ENCODE data around the gene CHRM2. TPM values are rescaled to one million over a fixed set of nuclear protein-coding genes. Genes with fewer than 3 reads are reported as not detected.

The CHRM2 gene
- total and polyA plus RNA-seq, 8 donors = 0.19 to 50.9 (median 4.9) TPM; not detected in 1

DNA sequence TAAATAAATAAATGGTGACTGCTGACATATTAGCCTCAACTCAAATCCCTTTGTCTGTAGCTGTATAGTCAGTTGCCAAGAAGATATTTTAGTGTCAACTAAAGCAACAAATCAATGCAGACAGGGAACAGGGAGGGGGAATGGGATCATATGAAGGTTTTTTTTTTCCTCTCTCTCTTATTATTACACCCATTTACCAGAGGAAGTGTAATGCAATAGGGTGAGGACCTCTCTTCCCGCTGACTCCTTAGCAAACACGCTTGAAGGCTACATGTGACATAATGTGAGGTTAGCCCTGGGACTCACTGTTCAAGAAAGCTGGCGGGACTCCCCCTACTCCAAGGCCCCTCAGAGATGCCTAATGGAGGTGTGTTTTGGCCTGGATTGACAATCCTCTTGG lies 88.2 kb downstream of the CHRM2 start:
- WGBS, 5 donors = 70 to 89% (median 79%) methylated on average over 3 of the region's 3 CpGs
- no peaks in the 10 kb centered on the region for H3K36me3 ChIP-seq
- peak overlapping the region in 1 of 5 donors; percentile 27 for H3K27ac ChIP-seq
- H3K27me3 ChIP-seq = no peaks in the 10 kb centered on the region
- no peak for DNase-seq
- H3K9me3 ChIP-seq = no peaks in the 10 kb centered on the region
- intact Hi-C loops (cut with DNase I; ENCODE audit: low total_unique reads) = no loop called here
- no peak overlapping the region for H3K4me3 ChIP-seq
- no peak for TF ChIP-seq POLR2AphosphoS5 (IDR thresholded peaks at IDR 0.05)
- no peak for TF ChIP-seq EP300 (IDR thresholded peaks at IDR 0.05)
- no peak for TF ChIP-seq POLR2A (IDR thresholded peaks at IDR 0.05)
- TF ChIP-seq, protein P1, sequence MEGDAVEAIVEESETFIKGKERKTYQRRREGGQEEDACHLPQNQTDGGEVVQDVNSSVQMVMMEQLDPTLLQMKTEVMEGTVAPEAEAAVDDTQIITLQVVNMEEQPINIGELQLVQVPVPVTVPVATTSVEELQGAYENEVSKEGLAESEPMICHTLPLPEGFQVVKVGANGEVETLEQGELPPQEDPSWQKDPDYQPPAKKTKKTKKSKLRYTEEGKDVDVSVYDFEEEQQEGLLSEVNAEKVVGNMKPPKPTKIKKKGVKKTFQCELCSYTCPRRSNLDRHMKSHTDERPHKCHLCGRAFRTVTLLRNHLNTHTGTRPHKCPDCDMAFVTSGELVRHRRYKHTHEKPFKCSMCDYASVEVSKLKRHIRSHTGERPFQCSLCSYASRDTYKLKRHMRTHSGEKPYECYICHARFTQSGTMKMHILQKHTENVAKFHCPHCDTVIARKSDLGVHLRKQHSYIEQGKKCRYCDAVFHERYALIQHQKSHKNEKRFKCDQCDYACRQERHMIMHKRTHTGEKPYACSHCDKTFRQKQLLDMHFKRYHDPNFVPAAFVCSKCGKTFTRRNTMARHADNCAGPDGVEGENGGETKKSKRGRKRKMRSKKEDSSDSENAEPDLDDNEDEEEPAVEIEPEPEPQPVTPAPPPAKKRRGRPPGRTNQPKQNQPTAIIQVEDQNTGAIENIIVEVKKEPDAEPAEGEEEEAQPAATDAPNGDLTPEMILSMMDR (IDR thresholded peaks at IDR 0.05) = no peak
- H3K4me1 ChIP-seq = peaks cover 0 to 25% (median 9%) of the 10 kb centered on the region in 4 donors

DNA sequence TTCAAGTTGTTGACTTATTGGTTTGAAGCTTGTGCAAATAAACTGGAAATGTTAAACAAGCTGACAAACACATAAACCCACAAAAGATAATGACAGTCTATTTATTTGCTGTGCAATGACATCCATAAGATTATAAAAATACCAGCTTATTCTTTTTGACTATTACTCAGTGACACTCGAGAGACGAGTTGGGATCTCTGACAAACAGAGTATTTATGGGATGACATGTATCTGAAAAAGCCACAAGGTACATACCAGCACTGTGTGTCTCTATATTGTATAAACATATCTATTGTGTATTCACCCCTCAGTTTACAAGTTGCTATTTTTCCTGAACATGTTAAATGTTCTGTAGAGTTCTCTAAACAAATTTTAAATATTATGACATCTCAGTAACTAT lies 88.9 kb downstream of the CHRM2 start:
- intact Hi-C loops (cut with DNase I; ENCODE audit: low total_unique reads) = no loop called here
- no peaks in the 10 kb centered on the region for H3K27me3 ChIP-seq
- no peaks in the 10 kb centered on the region for H3K9me3 ChIP-seq
- H3K4me3 ChIP-seq = no peak overlapping the region
- no peak overlapping the region for H3K27ac ChIP-seq
- no peak for TF ChIP-seq POLR2AphosphoS5 (IDR thresholded peaks at IDR 0.05)
- TF ChIP-seq, protein P1 (IDR thresholded peaks at IDR 0.05) = no peak
- no peak for TF ChIP-seq POLR2A (IDR thresholded peaks at IDR 0.05)
- no peak for TF ChIP-seq EP300 (IDR thresholded peaks at IDR 0.05)
- WGBS, 5 donors = 68 to 74% (median 72%) methylated on average over 2 of the region's 2 CpGs
- peaks cover 0 to 25% (median 9%) of the 10 kb centered on the region in 4 donors for H3K4me1 ChIP-seq
- no peaks in the 10 kb centered on the region for H3K36me3 ChIP-seq
- no peak for DNase-seq

DNA sequence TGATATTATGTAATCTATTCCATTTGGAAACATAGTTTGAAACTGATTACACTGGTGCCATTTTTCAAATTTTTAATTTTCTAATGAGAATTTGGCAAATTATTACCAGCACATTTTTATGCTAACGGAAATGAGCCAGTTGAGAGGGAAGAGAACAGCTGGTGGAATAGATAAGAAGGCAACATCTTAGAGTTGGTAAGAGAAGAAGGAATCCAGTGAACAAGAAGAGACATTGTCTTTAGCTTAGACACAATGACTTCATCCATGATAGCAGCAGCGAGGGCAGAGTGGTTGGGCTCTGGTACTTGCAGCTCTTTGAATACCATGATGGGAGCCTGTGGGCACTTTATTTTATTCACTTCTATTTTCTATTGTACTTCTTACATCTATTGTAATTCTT lies 89.6 kb downstream of the CHRM2 start:
- Histone ChIP-seq H3K9me3 (no peaks in the 10 kb centered on the region), H3K27me3 (no peaks in the 10 kb centered on the region), H3K4me3 (no peak overlapping the region), H3K4me1 (peaks cover 0 to 25% (median 9%) of the 10 kb centered on the region in 4 donors), H3K27ac (no peak overlapping the region), H3K36me3 (no peaks in the 10 kb centered on the region)
- 46 to 66% (median 54%) methylated on average over 2 of the region's 2 CpGs for WGBS, 5 donors
- DNase-seq = no peak
- TF ChIP-seq, protein P1 (IDR thresholded peaks at IDR 0.05) = no peak
- TF ChIP-seq POLR2A (IDR thresholded peaks at IDR 0.05) (no peak), EP300 (IDR thresholded peaks at IDR 0.05) (no peak), POLR2AphosphoS5 (IDR thresholded peaks at IDR 0.05) (no peak)
- intact Hi-C loops (cut with DNase I; ENCODE audit: low total_unique reads) = no loop called here

DNA sequence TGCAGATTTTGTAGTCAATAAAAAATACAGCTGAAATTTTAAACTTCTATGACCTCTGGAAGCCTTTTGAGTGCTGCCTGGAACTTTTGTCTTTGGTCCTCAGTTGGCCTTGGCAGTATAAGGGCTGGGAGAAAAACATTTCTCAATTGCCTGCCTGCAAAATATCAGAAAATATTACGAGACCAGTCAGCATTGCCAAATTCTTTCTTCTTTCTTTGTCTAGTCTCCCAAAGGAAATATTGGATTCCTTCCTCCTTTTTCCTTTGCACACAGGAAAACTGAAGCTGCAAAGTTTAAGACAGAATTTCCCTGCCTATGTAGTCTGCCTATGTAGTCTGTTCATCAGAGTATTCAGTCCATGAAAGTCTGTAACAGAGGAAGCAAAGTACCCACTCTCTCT lies 95.9 kb downstream of the CHRM2 start:
- DNase-seq = peak in 1 of 2 donors; percentile 6
- TF ChIP-seq, protein P1 (IDR thresholded peaks at IDR 0.05) = no peak
- no peak for TF ChIP-seq POLR2A (IDR thresholded peaks at IDR 0.05)
- TF ChIP-seq POLR2AphosphoS5 (IDR thresholded peaks at IDR 0.05) = no peak
- TF ChIP-seq EP300 (IDR thresholded peaks at IDR 0.05) = no peak
- Histone ChIP-seq H3K4me1 (peaks cover 0 to 7% (median 3%) of the 10 kb centered on the region in 4 donors), H3K4me3 (no peak overlapping the region), H3K9me3 (no peaks in the 10 kb centered on the region), H3K27ac (no peak overlapping the region), H3K27me3 (no peaks in the 10 kb centered on the region), H3K36me3 (no peaks in the 10 kb centered on the region)
- WGBS, 5 donors = 25 to 56% (median 34%) methylated on average over 1 of the region's 1 CpG
- intact Hi-C loops (cut with DNase I; ENCODE audit: low total_unique reads) = no loop called here
